Measurements from ENCODE around the gene FBXW7. TPM values are rescaled to one million over a fixed set of nuclear protein-coding genes. Genes with fewer than 3 reads are reported as not detected.
A peak's percentile ranks its signal among the peaks of the same experiment; 100 is the strongest.

The FBXW7 gene
- total and polyA plus RNA-seq, 2 donors: 27.2 to 114 TPM

GRCh38 chr4:152478461-152479237 is 57.2 kb downstream of the FBXW7 start:
- over 99% methylated on average over 3 of the region's 3 CpGs for WGBS
- H3K9me3 ChIP-seq (ENCODE audit: control insufficient read depth in 2 of 2, insufficient read depth in 1 of 2, low read length in 1 of 2): no peaks in the 10 kb centered on the region

GRCh38 chr4:152476796-152477195 is 59.1 kb downstream of the FBXW7 start:
- WGBS: 97% methylated on average over 2 of the region's 2 CpGs
- no peak overlapping the region for H3K4me3 ChIP-seq (ENCODE audit: low read length in 2 of 2)
- no peak for DNase-seq (ENCODE audit: low read depth in 6 of 9, low spot score in 9 of 9)
- no peaks in the 10 kb centered on the region for H3K4me1 ChIP-seq (ENCODE audit: control insufficient read depth in 2 of 2, insufficient read depth in 2 of 2, low read length in 2 of 2)
- no peak overlapping the region for H3K27ac ChIP-seq (ENCODE audit: low read depth in 1 of 2, low read length in 1 of 2)
- H3K27me3 ChIP-seq (ENCODE audit: control insufficient read depth in 2 of 2, insufficient read depth in 1 of 2, low read length in 1 of 2): no peaks in the 10 kb centered on the region
- H3K36me3 ChIP-seq (ENCODE audit: control insufficient read depth in 2 of 2, insufficient read depth in 2 of 2, low read length in 1 of 2): no peaks in the 10 kb centered on the region
- no peaks in the 10 kb centered on the region for H3K9me3 ChIP-seq (ENCODE audit: control insufficient read depth in 2 of 2, insufficient read depth in 1 of 2, low read length in 1 of 2)

More at GRCh38 chr4:152478461-152479237, 57.2 kb downstream of the FBXW7 start:
- Histone ChIP-seq H3K4me3 (ENCODE audit: low read length in 2 of 2) (no peak overlapping the region), H3K27me3 (ENCODE audit: control insufficient read depth in 2 of 2, insufficient read depth in 1 of 2, low read length in 1 of 2) (no peaks in the 10 kb centered on the region), H3K36me3 (ENCODE audit: control insufficient read depth in 2 of 2, insufficient read depth in 2 of 2, low read length in 1 of 2) (no peaks in the 10 kb centered on the region), H3K4me1 (ENCODE audit: control insufficient read depth in 2 of 2, insufficient read depth in 2 of 2, low read length in 2 of 2) (no peaks in the 10 kb centered on the region), H3K27ac (ENCODE audit: low read depth in 1 of 2, low read length in 1 of 2) (no peak overlapping the region)
- DNase-seq (ENCODE audit: low read depth in 6 of 9, low spot score in 9 of 9): no peak

GRCh38 chr4:152471251-152471792 is 64.6 kb downstream of the FBXW7 start:
- DNase-seq (ENCODE audit: low read depth in 6 of 9, low spot score in 9 of 9): no peak
- H3K9me3 ChIP-seq (ENCODE audit: control insufficient read depth in 2 of 2, insufficient read depth in 1 of 2, low read length in 1 of 2): no peaks in the 10 kb centered on the region
- no peak overlapping the region for H3K4me3 ChIP-seq (ENCODE audit: low read length in 2 of 2)
- WGBS: 95% methylated on average over 3 of the region's 3 CpGs
- no peak overlapping the region for H3K27ac ChIP-seq (ENCODE audit: low read depth in 1 of 2, low read length in 1 of 2)
- H3K36me3 ChIP-seq (ENCODE audit: control insufficient read depth in 2 of 2, insufficient read depth in 2 of 2, low read length in 1 of 2): no peaks in the 10 kb centered on the region
- no peaks in the 10 kb centered on the region for H3K27me3 ChIP-seq (ENCODE audit: control insufficient read depth in 2 of 2, insufficient read depth in 1 of 2, low read length in 1 of 2)
- no peaks in the 10 kb centered on the region for H3K4me1 ChIP-seq (ENCODE audit: control insufficient read depth in 2 of 2, insufficient read depth in 2 of 2, low read length in 2 of 2)

GRCh38 chr4:152468408-152468807 is 67.5 kb downstream of the FBXW7 start:
- no peaks in the 10 kb centered on the region for H3K4me1 ChIP-seq (ENCODE audit: control insufficient read depth in 2 of 2, insufficient read depth in 2 of 2, low read length in 2 of 2)

GRCh38 chr4:152467101-152467500 is 68.8 kb downstream of the FBXW7 start:
- no peak overlapping the region for H3K27ac ChIP-seq (ENCODE audit: low read depth in 1 of 2, low read length in 1 of 2)
- H3K27me3 ChIP-seq (ENCODE audit: control insufficient read depth in 2 of 2, insufficient read depth in 1 of 2, low read length in 1 of 2): no peaks in the 10 kb centered on the region
- no peaks in the 10 kb centered on the region for H3K36me3 ChIP-seq (ENCODE audit: control insufficient read depth in 2 of 2, insufficient read depth in 2 of 2, low read length in 1 of 2)
- 96% methylated on average over 4 of the region's 4 CpGs for WGBS
- no peak overlapping the region for H3K4me3 ChIP-seq (ENCODE audit: low read length in 2 of 2)
- peaks cover 0 to 4% of the 10 kb centered on the region in 2 donors for H3K4me1 ChIP-seq (ENCODE audit: control insufficient read depth in 2 of 2, insufficient read depth in 2 of 2, low read length in 2 of 2)
- DNase-seq (ENCODE audit: low read depth in 6 of 9, low spot score in 9 of 9): no peak
- H3K9me3 ChIP-seq (ENCODE audit: control insufficient read depth in 2 of 2, insufficient read depth in 1 of 2, low read length in 1 of 2): no peaks in the 10 kb centered on the region

More at GRCh38 chr4:152468408-152468807, 67.5 kb downstream of the FBXW7 start:
- no peak for DNase-seq (ENCODE audit: low read depth in 6 of 9, low spot score in 9 of 9)
- 100% methylated on average over 1 of the region's 1 CpG for WGBS
- H3K36me3 ChIP-seq (ENCODE audit: control insufficient read depth in 2 of 2, insufficient read depth in 2 of 2, low read length in 1 of 2): no peaks in the 10 kb centered on the region
- H3K4me3 ChIP-seq (ENCODE audit: low read length in 2 of 2): no peak overlapping the region
- H3K27ac ChIP-seq (ENCODE audit: low read depth in 1 of 2, low read length in 1 of 2): no peak overlapping the region
- no peaks in the 10 kb centered on the region for H3K27me3 ChIP-seq (ENCODE audit: control insufficient read depth in 2 of 2, insufficient read depth in 1 of 2, low read length in 1 of 2)
- H3K9me3 ChIP-seq (ENCODE audit: control insufficient read depth in 2 of 2, insufficient read depth in 1 of 2, low read length in 1 of 2): no peaks in the 10 kb centered on the region

GRCh38 chr4:152464030-152464823 is 71.7 kb downstream of the FBXW7 start:
- 47% methylated on average over 5 of the region's 5 CpGs for WGBS
- Histone ChIP-seq H3K27ac (ENCODE audit: low read depth in 1 of 2, low read length in 1 of 2) (no peak overlapping the region), H3K9me3 (ENCODE audit: control insufficient read depth in 2 of 2, insufficient read depth in 1 of 2, low read length in 1 of 2) (no peaks in the 10 kb centered on the region), H3K4me1 (ENCODE audit: control insufficient read depth in 2 of 2, insufficient read depth in 2 of 2, low read length in 2 of 2) (peaks cover 0 to 6% of the 10 kb centered on the region in 2 donors), H3K36me3 (ENCODE audit: control insufficient read depth in 2 of 2, insufficient read depth in 2 of 2, low read length in 1 of 2) (no peaks in the 10 kb centered on the region), H3K4me3 (ENCODE audit: low read length in 2 of 2) (no peak overlapping the region), H3K27me3 (ENCODE audit: control insufficient read depth in 2 of 2, insufficient read depth in 1 of 2, low read length in 1 of 2) (no peaks in the 10 kb centered on the region)
- DNase-seq (ENCODE audit: low read depth in 6 of 9, low spot score in 9 of 9): peak in 1 of 9 donors; percentile 15

- no peak for DNase-seq (ENCODE audit: low read depth in 6 of 9, low spot score in 9 of 9)
- H3K27me3 ChIP-seq (ENCODE audit: control insufficient read depth in 2 of 2, insufficient read depth in 1 of 2, low read length in 1 of 2): no peaks in the 10 kb centered on the region
- H3K9me3 ChIP-seq (ENCODE audit: control insufficient read depth in 2 of 2, insufficient read depth in 1 of 2, low read length in 1 of 2): no peaks in the 10 kb centered on the region
- no peak overlapping the region for H3K27ac ChIP-seq (ENCODE audit: low read depth in 1 of 2, low read length in 1 of 2)
- no peak overlapping the region for H3K4me3 ChIP-seq (ENCODE audit: low read length in 2 of 2)
- 98% methylated on average over 2 of the region's 2 CpGs for WGBS
- H3K4me1 ChIP-seq (ENCODE audit: control insufficient read depth in 2 of 2, insufficient read depth in 2 of 2, low read length in 2 of 2): peaks cover 0 to 6% of the 10 kb centered on the region in 2 donors
- H3K36me3 ChIP-seq (ENCODE audit: control insufficient read depth in 2 of 2, insufficient read depth in 2 of 2, low read length in 1 of 2): no peaks in the 10 kb centered on the region
These were observed 72.3 kb downstream of the FBXW7 start for GRCh38 chr4:152463562-152463961.

- 92% methylated on average over 1 of the region's 1 CpG for WGBS
- Histone ChIP-seq H3K27me3 (ENCODE audit: control insufficient read depth in 2 of 2, insufficient read depth in 1 of 2, low read length in 1 of 2) (no peaks in the 10 kb centered on the region), H3K4me3 (ENCODE audit: low read length in 2 of 2) (no peak overlapping the region), H3K36me3 (ENCODE audit: control insufficient read depth in 2 of 2, insufficient read depth in 2 of 2, low read length in 1 of 2) (no peaks in the 10 kb centered on the region), H3K9me3 (ENCODE audit: control insufficient read depth in 2 of 2, insufficient read depth in 1 of 2, low read length in 1 of 2) (no peaks in the 10 kb centered on the region), H3K27ac (ENCODE audit: low read depth in 1 of 2, low read length in 1 of 2) (no peak overlapping the region), H3K4me1 (ENCODE audit: control insufficient read depth in 2 of 2, insufficient read depth in 2 of 2, low read length in 2 of 2) (peaks cover 0 to 6% of the 10 kb centered on the region in 2 donors)
- no peak for DNase-seq (ENCODE audit: low read depth in 6 of 9, low spot score in 9 of 9)
These were observed 73.2 kb downstream of the FBXW7 start for GRCh38 chr4:152462695-152463094.

- WGBS: 64% methylated on average over 2 of the region's 2 CpGs
- Histone ChIP-seq H3K27ac (ENCODE audit: low read depth in 1 of 2, low read length in 1 of 2) (no peak overlapping the region), H3K4me3 (ENCODE audit: low read length in 2 of 2) (no peak overlapping the region)
These were observed 73.8 kb downstream of the FBXW7 start for GRCh38 chr4:152462047-152462446.

More at GRCh38 chr4:152462047-152462446, 73.8 kb downstream of the FBXW7 start:
- H3K36me3 ChIP-seq (ENCODE audit: control insufficient read depth in 2 of 2, insufficient read depth in 2 of 2, low read length in 1 of 2): no peaks in the 10 kb centered on the region
- no peak for DNase-seq (ENCODE audit: low read depth in 6 of 9, low spot score in 9 of 9)
- no peaks in the 10 kb centered on the region for H3K27me3 ChIP-seq (ENCODE audit: control insufficient read depth in 2 of 2, insufficient read depth in 1 of 2, low read length in 1 of 2)
- peaks cover 0 to 6% of the 10 kb centered on the region in 2 donors for H3K4me1 ChIP-seq (ENCODE audit: control insufficient read depth in 2 of 2, insufficient read depth in 2 of 2, low read length in 2 of 2)
- H3K9me3 ChIP-seq (ENCODE audit: control insufficient read depth in 2 of 2, insufficient read depth in 1 of 2, low read length in 1 of 2): no peaks in the 10 kb centered on the region

All from thymus (tissue), 11 donors.